PC-3 (cell line): ENCODE measurements around the gene SNRPD1. TPM values are rescaled to one million over a fixed set of nuclear protein-coding genes. Genes with fewer than 3 reads are reported as not detected.

Experiments
- ATAC-seq: fragments of 200-7000 bp; cut with Tn5 transposase; 2 replicates; pipeline ENCODE4 v1.9.1; 2020; ENCODE audit warnings: mild to moderate bottlenecking, moderate library complexity
- BruUV-seq: library from RNA; stranded (reverse); fragments of 400-500 nt; replicated peaks from 2 replicates; lab custom pipeline; 2021; lab: Mats Ljungman, UMichigan
- CTCF ChIA-PET: fragments of 300-600 bp; sonication (Branson Sonifier 250); formaldehyde crosslinking; loops from one replicate; lab custom pipeline; 2022; ENCODE audit warnings: antibody characterized with exemption; lab: Charles Lee
- POLR2A ChIA-PET: fragments of 300-600 bp; sonication (Branson Sonifier 250); formaldehyde crosslinking; loops from one replicate; lab custom pipeline; 2022; ENCODE audit warnings: antibody characterized with exemption; ENCODE audit not compliant: unreplicated experiment; lab: Charles Lee
- DNase-seq: peaks from one replicate; pipeline ENCODE4 v3.0.0-alpha.2; 2015
- H2AFZ ChIP-seq: fragments of 300-600 bp; sonication (generic); 2 replicates; pipeline ENCODE4 v1.6.0; 2016; ENCODE audit warnings: antibody characterized with exemption, low read length
- H3F3A ChIP-seq: fragments of 300-600 bp; sonication (generic); one replicate; pipeline ENCODE4 v1.6.0; 2017; ENCODE audit warnings: antibody characterized with exemption, low read length, control low read depth, mild to moderate bottlenecking; ENCODE audit not compliant: unreplicated experiment
- H3K27ac ChIP-seq: fragments of 300-600 bp; sonication (generic); 2 replicates; pipeline ENCODE4 v1.5.1; 2016; ENCODE audit warnings: mild to moderate bottlenecking, low read length
- H3K27me3 ChIP-seq: fragments of 300-600 bp; sonication (generic); 2 replicates; pipeline ENCODE4 v1.6.1; 2016; ENCODE audit warnings: low read length, mixed read lengths
- H3K36me3 ChIP-seq: fragments of 300-600 bp; sonication (generic); 2 replicates; pipeline ENCODE4 v1.6.1; 2016; ENCODE audit warnings: low read depth, mixed run types, low read length, mixed read lengths
- H3K4me1 ChIP-seq: fragments of 300-600 bp; sonication (generic); 2 replicates; pipeline ENCODE4 v1.5.1; 2016; ENCODE audit warnings: low read length; ENCODE audit not compliant: insufficient read depth
- H3K4me2 ChIP-seq: fragments of 300-600 bp; sonication (generic); 2 replicates; pipeline ENCODE4 v1.6.0; 2016; ENCODE audit warnings: low read length
- H3K4me3 ChIP-seq: fragments of 300-600 bp; sonication (generic); 2 replicates; pipeline ENCODE4 v1.5.1; 2016; ENCODE audit warnings: mild to moderate bottlenecking, low read length, mixed read lengths
- H3K79me2 ChIP-seq: fragments of 300-600 bp; sonication (generic); 2 replicates; pipeline ENCODE4 v1.6.1; 2017; ENCODE audit warnings: low read length, mixed read lengths
- H3K9ac ChIP-seq: fragments of 300-600 bp; sonication (generic); 2 replicates; pipeline ENCODE4 v1.6.0; 2016; ENCODE audit warnings: mild to moderate bottlenecking, low read length
- H3K9me2 ChIP-seq: fragments of 300-600 bp; sonication (generic); replicated peaks from 2 replicates; pipeline ENCODE4 v1.6.1; 2016; ENCODE audit warnings: mixed run types, low read length, mixed read lengths
- H3K9me3 ChIP-seq: fragments of 300-600 bp; sonication (generic); 2 replicates; pipeline ENCODE4 v1.6.1; 2016; ENCODE audit warnings: low read length, mixed read lengths
- H4K20me1 ChIP-seq: fragments of 300-600 bp; sonication (generic); 2 replicates; pipeline ENCODE4 v1.6.1; 2016; ENCODE audit warnings: low read length, mixed read lengths
- CTCF ChIP-seq: fragments of 300-600 bp; sonication (generic); conservative IDR thresholded peaks from 2 replicates; pipeline ENCODE4 v1.5.1; 2017; ENCODE audit warnings: antibody characterized with exemption, low read depth, mild to moderate bottlenecking, low read length
- EZH2 ChIP-seq: fragments of 300-600 bp; sonication (generic); IDR thresholded peaks from one replicate; pipeline ENCODE4 v1.6.1; 2017; ENCODE audit warnings: antibody characterized with exemption, mild to moderate bottlenecking, low read length; ENCODE audit not compliant: unreplicated experiment
- EZH2phosphoT487 ChIP-seq: fragments of 300-600 bp; sonication (generic); IDR thresholded peaks from 2 replicates; pipeline ENCODE4 v1.6.1; 2018; ENCODE audit warnings: mild to moderate bottlenecking, antibody characterized with exemption, low read length, borderline replicate concordance
- intact Hi-C: fragments of 100-400 bp; cut with micrococcal nuclease; formaldehyde crosslinking; loops from 2 replicates; pipeline ENCODE4 v1.9.0; 2023
- microRNA-seq: library from miRNA; unstranded; fragments of <30 nt; microRNA quantifications from one replicate; pipeline ENCODE4 v1.1.0, GENCODE V29; 2020; ENCODE audit not compliant: unreplicated experiment
- total RNA-seq: library from RNA; depleted of rRNA; stranded (reverse); fragments of >200 nt; gene quantifications from 2 replicates; pipeline ENCODE4 v1.2.3, GENCODE V29; 2014; rRNA removed

SNRPD1 gene
- total RNA-seq, 1 experiment from 2014 or later: 73.2 TPM

GRCh38 chr18:21680161-21680560, 68.0 kb downstream of the SNRPD1 start:
- Histone ChIP-seq H3K9me2 (no peaks in the 10 kb centered on the region), H3K27ac (no peak overlapping the region), H3K4me3 (no peak overlapping the region), H3K27me3 (no peaks in the 10 kb centered on the region), H3K9ac (no peak overlapping the region), H2AFZ (no peak overlapping the region), H3K9me3 (no peaks in the 10 kb centered on the region), H3F3A (no peaks in the 10 kb centered on the region), H3K4me1 (peaks cover 19% of the 10 kb centered on the region), H3K36me3 (peaks cover 12% of the 10 kb centered on the region), H4K20me1 (no peaks in the 10 kb centered on the region), H3K4me2 (no peak overlapping the region), H3K79me2 (no peaks in the 10 kb centered on the region)
- TF ChIP-seq EZH2 (no peak), EZH2phosphoT487 (no peak), CTCF (no peak)
- no TSS peak for BruUV-seq
- CTCF ChIA-PET: no interaction called here
- DNase-seq (no peak), ATAC-seq (no peak)
- intact Hi-C loops: no loop called here
- POLR2A ChIA-PET: interaction anchor here (0.6 kb wide), 1 partner anchor 29 kb away, joined by 3 read pairs; no protein-coding TSS in a partner anchor

GRCh38 chr18:21682371-21683051, 70.4 kb downstream of the SNRPD1 start:
- no peaks in the 10 kb centered on the region for H3F3A ChIP-seq
- H4K20me1 ChIP-seq: no peaks in the 10 kb centered on the region
- ChIA-PET CTCF (no interaction called here), POLR2A (no interaction called here)
- H3K27ac ChIP-seq: no peak overlapping the region
- ATAC-seq (no peak), DNase-seq (no peak)
- H3K9me2 ChIP-seq: no peaks in the 10 kb centered on the region
- peaks cover 10% of the 10 kb centered on the region for H3K4me1 ChIP-seq
- intact Hi-C loops: no loop called here
- no peaks in the 10 kb centered on the region for H3K79me2 ChIP-seq
- BruUV-seq: no TSS peak
- no peak overlapping the region for H2AFZ ChIP-seq
- H3K9me3 ChIP-seq: no peaks in the 10 kb centered on the region
- H3K4me2 ChIP-seq: no peak overlapping the region
- no peak overlapping the region for H3K9ac ChIP-seq
- no peaks in the 10 kb centered on the region for H3K27me3 ChIP-seq
- H3K4me3 ChIP-seq: no peak overlapping the region
- TF ChIP-seq EZH2: no peak
- no peak for TF ChIP-seq EZH2phosphoT487
- TF ChIP-seq CTCF: no peak
- H3K36me3 ChIP-seq: peaks cover 14% of the 10 kb centered on the region

Small RNAs within 50 kb of the gene (microRNA-seq; reads per million reads assigned to microRNA genes)
- not detected for gene MIR320C1

Other genes with a start within 250 kb of the SNRPD1 start
- gene ESCO1, start 11.6 kb upstream of the SNRPD1 start, total RNA-seq: 17.0 and 17.5 TPM in 2 replicates
- gene ABHD3, start 92.5 kb downstream of the SNRPD1 start, total RNA-seq: 17.9 and 21.4 TPM in 2 replicates
- 25.1 and 26.3 TPM in 2 replicates for gene MIB1, start 128.5 kb downstream of the SNRPD1 start, total RNA-seq